Central memory CD8-positive, alpha-beta T cell (primary cell): Measurements from ENCODE around the gene METTL4.

Experiments used
- ATAC-seq: fragments of 150-1000 bp; cut with Tn5 transposase; replicated peaks from 2 replicates; pipeline ENCODE4 v1.10.0; 2022; ENCODE audit warnings: mild to moderate bottlenecking, moderate FRiP score, moderate number of reproducible peaks; ENCODE audit not compliant: poor library complexity, severe bottlenecking; ENCODE audit errors: extremely low read depth
- DNase-seq, 2 donors: peaks; one replicate each; pipeline ENCODE4 v3.0.0; 2021; ENCODE audit warnings: low spot score in 2 of 2
- H3K27ac Mint-ChIP-seq: one replicate; pipeline ENCODE4 v1.8.0; 2022; ENCODE audit warnings: low read depth, mild to moderate bottlenecking, moderate library complexity, mixed read lengths
- H3K27me3 Mint-ChIP-seq: one replicate; pipeline ENCODE4 v1.8.0; 2022; ENCODE audit warnings: mixed read lengths
- H3K36me3 Mint-ChIP-seq: one replicate; pipeline ENCODE4 v1.8.0; 2022; ENCODE audit warnings: mild to moderate bottlenecking, moderate library complexity, mixed read lengths; ENCODE audit not compliant: insufficient read depth
- H3K4me1 Mint-ChIP-seq: one replicate; pipeline ENCODE4 v1.8.0; 2022; ENCODE audit warnings: mixed read lengths
- H3K4me3 Mint-ChIP-seq: one replicate; pipeline ENCODE4 v1.8.0; 2022; ENCODE audit warnings: mild to moderate bottlenecking, moderate library complexity, mixed read lengths
- H3K9me3 Mint-ChIP-seq: one replicate; pipeline ENCODE4 v1.8.0; 2022; ENCODE audit warnings: mixed read lengths

Gene METTL4

DNA sequence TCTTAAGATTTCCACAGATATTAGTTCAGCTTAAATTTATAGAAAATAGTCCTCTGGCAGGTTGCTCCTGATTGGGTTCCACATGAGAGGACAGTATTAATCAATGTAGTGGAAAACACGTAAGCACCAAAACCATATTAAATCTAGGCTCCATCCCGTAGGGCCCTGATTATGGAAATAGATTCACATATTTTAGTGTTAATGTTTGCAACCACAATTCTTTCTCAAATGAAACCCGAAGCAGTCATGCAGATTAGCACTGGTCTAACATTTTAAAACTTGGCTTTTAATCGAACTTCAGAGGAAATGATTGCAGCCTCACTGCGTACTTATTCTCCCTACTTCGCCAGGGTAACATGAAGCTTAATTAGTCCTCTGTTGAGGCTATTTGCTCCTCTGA, 60.9 kb downstream of the METTL4 start:
- no peak overlapping the region for H3K27ac Mint-ChIP-seq
- H3K4me1 Mint-ChIP-seq = peaks cover 5% of the 10 kb centered on the region
- H3K4me3 Mint-ChIP-seq = no peak overlapping the region
- DNase-seq = no peak
- peaks cover 3% of the 10 kb centered on the region for H3K36me3 Mint-ChIP-seq
- no peak for ATAC-seq
- H3K27me3 Mint-ChIP-seq = no peaks in the 10 kb centered on the region
- no peaks in the 10 kb centered on the region for H3K9me3 Mint-ChIP-seq

DNA sequence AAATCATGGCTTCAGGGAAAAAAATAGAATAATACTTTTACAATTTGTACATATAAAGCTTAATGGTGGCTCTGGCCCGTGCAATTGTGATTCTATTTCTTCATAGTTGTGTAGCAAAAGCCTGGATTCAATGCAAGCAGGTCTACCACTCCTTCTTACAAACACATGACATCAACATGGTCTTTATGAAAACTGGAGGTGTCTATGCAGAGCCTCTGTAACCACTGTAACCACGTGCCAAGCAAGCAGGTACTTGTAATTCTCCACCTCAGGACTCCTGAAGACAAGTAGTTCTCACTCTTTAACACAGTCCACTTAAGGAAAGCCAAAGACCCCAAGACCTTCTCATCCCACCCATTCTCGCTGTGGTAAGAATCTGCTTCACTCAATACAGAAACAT, 62.6 kb downstream of the METTL4 start:
- H3K27me3 Mint-ChIP-seq = no peaks in the 10 kb centered on the region

DNA sequence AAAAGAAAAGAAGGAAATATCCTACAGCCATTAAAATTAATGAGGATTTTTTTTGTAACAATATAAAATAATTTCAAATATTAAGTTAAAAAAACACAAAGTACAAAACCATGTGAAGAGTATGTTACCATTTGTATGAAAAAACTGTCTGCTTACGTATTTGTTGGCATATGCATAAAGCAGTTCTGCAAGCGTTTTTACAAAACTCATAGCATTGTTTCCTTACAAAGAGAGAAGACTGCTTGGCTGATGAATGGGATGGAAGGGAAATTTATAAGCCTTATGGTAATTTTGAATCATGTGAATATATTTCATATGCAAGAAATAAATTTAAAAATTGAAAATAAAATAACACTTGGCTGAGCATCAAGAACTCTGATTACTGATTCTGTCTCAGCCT, 63.1 kb downstream of the METTL4 start:
- no peaks in the 10 kb centered on the region for H3K27me3 Mint-ChIP-seq
- H3K9me3 Mint-ChIP-seq = no peaks in the 10 kb centered on the region
- ATAC-seq = no peak
- no peak overlapping the region for H3K27ac Mint-ChIP-seq
- no peak overlapping the region for H3K4me3 Mint-ChIP-seq
- H3K36me3 Mint-ChIP-seq = peaks cover 3% of the 10 kb centered on the region
- no peak for DNase-seq
- no peaks in the 10 kb centered on the region for H3K4me1 Mint-ChIP-seq

More for the DNA sequence above, 62.6 kb downstream of the METTL4 start:
- DNase-seq = no peak
- ATAC-seq = no peak
- Mint-ChIP-seq H3K4me1 (no peaks in the 10 kb centered on the region), H3K4me3 (no peak overlapping the region), H3K9me3 (no peaks in the 10 kb centered on the region), H3K36me3 (peaks cover 3% of the 10 kb centered on the region), H3K27ac (no peak overlapping the region)

DNA sequence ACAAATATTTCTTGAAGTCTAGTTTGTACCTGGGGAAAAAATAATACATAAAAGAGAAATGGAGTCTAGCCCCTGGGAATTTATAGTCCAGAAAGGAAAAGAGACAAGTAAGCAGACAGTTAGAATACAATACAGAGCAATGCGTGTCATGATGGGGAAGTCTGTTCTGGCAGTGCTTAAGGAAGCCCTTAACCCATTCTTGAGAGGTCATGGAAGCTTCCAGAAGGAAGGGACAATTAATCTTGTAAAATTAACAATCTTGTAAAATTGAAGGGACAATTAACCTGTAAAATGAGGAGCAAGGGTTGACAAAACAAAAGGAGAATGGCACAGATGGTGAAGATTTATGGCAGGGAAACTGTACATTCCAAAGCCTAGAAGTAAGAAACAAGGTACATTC, 66.7 kb downstream of the METTL4 start:
- Mint-ChIP-seq H3K4me3 (no peak overlapping the region), H3K27me3 (peaks cover 6% of the 10 kb centered on the region), H3K4me1 (no peaks in the 10 kb centered on the region), H3K9me3 (no peaks in the 10 kb centered on the region), H3K36me3 (no peaks in the 10 kb centered on the region), H3K27ac (no peak overlapping the region)
- no peak for ATAC-seq
- no peak for DNase-seq

GRCh38 chr18:2502880-2503279, 68.4 kb downstream of the METTL4 start:
- DNase-seq (no peak), ATAC-seq (no peak)
- Mint-ChIP-seq H3K27ac (no peak overlapping the region), H3K9me3 (no peaks in the 10 kb centered on the region), H3K4me1 (no peaks in the 10 kb centered on the region), H3K36me3 (no peaks in the 10 kb centered on the region), H3K27me3 (peaks cover 6% of the 10 kb centered on the region), H3K4me3 (no peak overlapping the region)

DNA sequence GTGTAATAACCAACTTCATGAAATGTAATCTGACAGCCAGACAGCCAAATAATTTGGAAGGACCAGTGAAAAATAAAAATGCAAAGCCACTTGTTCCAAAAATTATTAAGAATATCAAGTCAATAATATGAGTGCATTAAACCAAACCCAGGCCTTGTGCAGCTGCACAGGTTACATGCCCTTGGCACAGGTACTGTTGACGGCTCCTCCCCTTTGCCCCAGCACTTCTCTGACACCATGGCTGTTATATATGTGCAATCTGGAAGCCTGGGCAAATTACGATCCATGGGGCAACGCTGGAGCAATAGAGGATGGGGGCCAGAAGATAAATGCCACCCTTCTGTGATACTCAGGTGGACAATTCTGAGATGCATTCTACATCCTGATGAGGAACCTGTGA, 68.9 kb downstream of the METTL4 start:
- Mint-ChIP-seq H3K27ac (no peak overlapping the region), H3K4me3 (no peak overlapping the region), H3K4me1 (no peaks in the 10 kb centered on the region), H3K27me3 (peaks cover 6% of the 10 kb centered on the region), H3K36me3 (no peaks in the 10 kb centered on the region), H3K9me3 (no peaks in the 10 kb centered on the region)
- DNase-seq = no peak
- ATAC-seq = no peak

DNA sequence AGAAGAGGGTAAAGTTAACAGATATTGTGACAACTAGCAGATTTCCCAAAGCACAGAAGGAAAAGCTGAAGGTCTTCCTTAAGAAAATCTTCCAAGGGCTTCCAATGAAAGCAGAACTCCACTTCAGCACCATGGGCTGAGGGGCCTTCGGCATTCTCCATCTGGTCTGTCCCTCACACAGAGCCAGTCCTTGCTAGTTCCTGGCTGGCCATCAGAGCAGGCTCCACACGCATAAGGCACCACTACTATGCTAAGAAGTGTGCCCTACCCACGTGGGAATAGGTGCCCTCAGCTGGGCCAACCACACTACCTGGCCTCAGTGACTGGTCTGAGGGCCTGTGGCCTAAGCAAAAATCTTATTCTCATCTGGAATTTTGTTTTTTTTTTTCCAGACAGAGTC, 73.5 kb downstream of the METTL4 start:
- Mint-ChIP-seq H3K27ac (no peak overlapping the region), H3K4me3 (no peak overlapping the region), H3K36me3 (no peaks in the 10 kb centered on the region), H3K4me1 (no peaks in the 10 kb centered on the region), H3K27me3 (peaks cover 5% of the 10 kb centered on the region), H3K9me3 (no peaks in the 10 kb centered on the region)
- DNase-seq (no peak), ATAC-seq (no peak)

GRCh38 chr18:2495381-2495780, 75.9 kb downstream of the METTL4 start:
- Mint-ChIP-seq H3K4me3 (no peak overlapping the region), H3K36me3 (no peaks in the 10 kb centered on the region), H3K27me3 (no peaks in the 10 kb centered on the region), H3K9me3 (no peaks in the 10 kb centered on the region), H3K27ac (no peak overlapping the region), H3K4me1 (no peaks in the 10 kb centered on the region)
- no peak for ATAC-seq
- no peak for DNase-seq

- no peak overlapping the region for H3K27ac Mint-ChIP-seq
- H3K9me3 Mint-ChIP-seq = no peaks in the 10 kb centered on the region
- DNase-seq (no peak), ATAC-seq (no peak)
- H3K4me1 Mint-ChIP-seq = no peaks in the 10 kb centered on the region
- no peak overlapping the region for H3K4me3 Mint-ChIP-seq
- no peaks in the 10 kb centered on the region for H3K36me3 Mint-ChIP-seq
- H3K27me3 Mint-ChIP-seq = no peaks in the 10 kb centered on the region
Observed at GRCh38 chr18:2494921-2495320, 76.4 kb downstream of the METTL4 start.
